GM12892 (cell line): ENCODE data around the gene SLC26A4.

Experiments used
- POLR2A ChIP-seq: IDR thresholded peaks from 2 replicates; pipeline ENCODE4 v1.6.1; 2011; ENCODE audit warnings: low read depth, low read length, control low read depth
- POLR2AphosphoS5 ChIP-seq: IDR thresholded peaks from 2 replicates; pipeline ENCODE4 v1.6.1; 2011; ENCODE audit warnings: low read depth, low read length, control low read depth
- TAF1 ChIP-seq: IDR thresholded peaks from 2 replicates; pipeline ENCODE4 v1.6.1; 2011; ENCODE audit warnings: low read depth, mild to moderate bottlenecking, control low read depth, low read length, borderline replicate concordance

- TF ChIP-seq POLR2AphosphoS5, result no peak
- TF ChIP-seq POLR2A, result no peak
- no peak for TF ChIP-seq TAF1
These were observed 90.5 kb downstream of the SLC26A4 start for GRCh38 chr7:107751113-107751512.
